GM18520 (cell line): ENCODE results near the gene RIBC2.

ENCODE experiments used
- ATAC-seq: cut with Tn5 transposase; IDR thresholded peaks from one replicate; pipeline ENCODE4 v1.9.1; 2021; ENCODE audit not compliant: unreplicated experiment

RIBC2 gene

GRCh38 chr22:45470871-45471270, 57.4 kb downstream of the RIBC2 start:
- ATAC-seq = no peak

GRCh38 chr22:45472426-45472825, 58.9 kb downstream of the RIBC2 start:
- no peak for ATAC-seq

GRCh38 chr22:45473626-45474237, 60.2 kb downstream of the RIBC2 start:
- no peak for ATAC-seq

GRCh38 chr22:45475063-45475747, 61.7 kb downstream of the RIBC2 start:
- ATAC-seq = no peak

GRCh38 chr22:45475851-45476514, 62.5 kb downstream of the RIBC2 start:
- no peak for ATAC-seq

- ATAC-seq = no peak
Observed at GRCh38 chr22:45476814-45477213, 63.3 kb downstream of the RIBC2 start.

GRCh38 chr22:45477366-45478107, 64.0 kb downstream of the RIBC2 start:
- no peak for ATAC-seq

GRCh38 chr22:45478108-45478771, 64.7 kb downstream of the RIBC2 start:
- ATAC-seq = no peak

GRCh38 chr22:45480717-45481116, 67.2 kb downstream of the RIBC2 start:
- ATAC-seq = no peak

- ATAC-seq = no peak
Observed at GRCh38 chr22:45481661-45482060, 68.2 kb downstream of the RIBC2 start.
